Measurements from ENCODE around the gene C3orf80.
A peak's percentile ranks its signal among the peaks of the same experiment; 100 is the strongest.

- TF ChIP-seq CTCF (conservative IDR thresholded peaks at IDR 0.05; ENCODE audit: low read depth, low read length) (peak; percentile 37; the same call in 1 of the 2 replicates), EZH2phosphoT487 (IDR thresholded peaks at IDR 0.05; ENCODE audit: borderline replicate concordance, low read length) (0 out of 2 replicates have a peak, but pooled peaks have one; percentile 44)
Observed at GRCh38 chr3:160225176-160226025, at the start of gene C3orf80.
